PFSK-1 (cell line): ENCODE measurements around the gene NCAPD2. TPM values are rescaled to one million over a fixed set of nuclear protein-coding genes. Genes with fewer than 3 reads are reported as not detected.

ENCODE experiments used
- FOXP2 ChIP-seq: optimal IDR thresholded peaks from 2 replicates; pipeline ENCODE3; 2011; ENCODE audit warnings: borderline replicate concordance, control low read depth, inconsistent platforms; ENCODE audit not compliant: insufficient read depth; ENCODE audit errors: extremely low read length, extremely low read depth
- POLR2AphosphoS5 ChIP-seq: IDR thresholded peaks from 2 replicates; pipeline ENCODE4 v1.6.1; 2012; ENCODE audit warnings: low read depth, mild to moderate bottlenecking, control low read depth, low read length, moderate library complexity
- SIN3A ChIP-seq: IDR thresholded peaks from 2 replicates; pipeline ENCODE4 v1.6.1; 2012; ENCODE audit warnings: mild to moderate bottlenecking, low read length, moderate library complexity, borderline replicate concordance; ENCODE audit not compliant: insufficient read depth
- TAF1 ChIP-seq: IDR thresholded peaks from 2 replicates; pipeline ENCODE4 v1.6.1; 2012; ENCODE audit warnings: low read length, control low read depth, borderline replicate concordance; ENCODE audit not compliant: insufficient read depth
- polyA plus RNA-seq: library from polyadenylated mRNA; unstranded; fragments of >200 nt; gene quantifications from one replicate; pipeline ENCODE4 v1.2.1, GENCODE V29; 2012; ENCODE audit warnings: low read depth, missing spikeins; ENCODE audit not compliant: insufficient read length
- TF ChIP-seq, protein P1 (sequence below), 2 experiments: IDR thresholded peaks; 2 replicates each; pipeline versions ENCODE4 v1.6.1 to v1.8.0; 2011 to 2012; ENCODE audit warnings: low read depth in 2 of 2, low read length in 2 of 2, control low read depth in 1 of 2, inconsistent platforms in 1 of 2, mild to moderate bottlenecking in 1 of 2, moderate library complexity in 1 of 2; ENCODE audit not compliant: insufficient read depth in 1 of 2

Gene NCAPD2, protein sequence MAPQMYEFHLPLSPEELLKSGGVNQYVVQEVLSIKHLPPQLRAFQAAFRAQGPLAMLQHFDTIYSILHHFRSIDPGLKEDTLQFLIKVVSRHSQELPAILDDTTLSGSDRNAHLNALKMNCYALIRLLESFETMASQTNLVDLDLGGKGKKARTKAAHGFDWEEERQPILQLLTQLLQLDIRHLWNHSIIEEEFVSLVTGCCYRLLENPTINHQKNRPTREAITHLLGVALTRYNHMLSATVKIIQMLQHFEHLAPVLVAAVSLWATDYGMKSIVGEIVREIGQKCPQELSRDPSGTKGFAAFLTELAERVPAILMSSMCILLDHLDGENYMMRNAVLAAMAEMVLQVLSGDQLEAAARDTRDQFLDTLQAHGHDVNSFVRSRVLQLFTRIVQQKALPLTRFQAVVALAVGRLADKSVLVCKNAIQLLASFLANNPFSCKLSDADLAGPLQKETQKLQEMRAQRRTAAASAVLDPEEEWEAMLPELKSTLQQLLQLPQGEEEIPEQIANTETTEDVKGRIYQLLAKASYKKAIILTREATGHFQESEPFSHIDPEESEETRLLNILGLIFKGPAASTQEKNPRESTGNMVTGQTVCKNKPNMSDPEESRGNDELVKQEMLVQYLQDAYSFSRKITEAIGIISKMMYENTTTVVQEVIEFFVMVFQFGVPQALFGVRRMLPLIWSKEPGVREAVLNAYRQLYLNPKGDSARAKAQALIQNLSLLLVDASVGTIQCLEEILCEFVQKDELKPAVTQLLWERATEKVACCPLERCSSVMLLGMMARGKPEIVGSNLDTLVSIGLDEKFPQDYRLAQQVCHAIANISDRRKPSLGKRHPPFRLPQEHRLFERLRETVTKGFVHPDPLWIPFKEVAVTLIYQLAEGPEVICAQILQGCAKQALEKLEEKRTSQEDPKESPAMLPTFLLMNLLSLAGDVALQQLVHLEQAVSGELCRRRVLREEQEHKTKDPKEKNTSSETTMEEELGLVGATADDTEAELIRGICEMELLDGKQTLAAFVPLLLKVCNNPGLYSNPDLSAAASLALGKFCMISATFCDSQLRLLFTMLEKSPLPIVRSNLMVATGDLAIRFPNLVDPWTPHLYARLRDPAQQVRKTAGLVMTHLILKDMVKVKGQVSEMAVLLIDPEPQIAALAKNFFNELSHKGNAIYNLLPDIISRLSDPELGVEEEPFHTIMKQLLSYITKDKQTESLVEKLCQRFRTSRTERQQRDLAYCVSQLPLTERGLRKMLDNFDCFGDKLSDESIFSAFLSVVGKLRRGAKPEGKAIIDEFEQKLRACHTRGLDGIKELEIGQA (N-terminal part only)
- polyA plus RNA-seq, result 43.1 TPM

- TF ChIP-seq POLR2AphosphoS5 (peak; percentile 75), SIN3A (peak; percentile 92; the same call in 1 of the 2 replicates), FOXP2 (no peak), TAF1 (0 out of 2 replicates have a peak, but pooled peaks have one; percentile 7)
- TF ChIP-seq, protein P1, sequence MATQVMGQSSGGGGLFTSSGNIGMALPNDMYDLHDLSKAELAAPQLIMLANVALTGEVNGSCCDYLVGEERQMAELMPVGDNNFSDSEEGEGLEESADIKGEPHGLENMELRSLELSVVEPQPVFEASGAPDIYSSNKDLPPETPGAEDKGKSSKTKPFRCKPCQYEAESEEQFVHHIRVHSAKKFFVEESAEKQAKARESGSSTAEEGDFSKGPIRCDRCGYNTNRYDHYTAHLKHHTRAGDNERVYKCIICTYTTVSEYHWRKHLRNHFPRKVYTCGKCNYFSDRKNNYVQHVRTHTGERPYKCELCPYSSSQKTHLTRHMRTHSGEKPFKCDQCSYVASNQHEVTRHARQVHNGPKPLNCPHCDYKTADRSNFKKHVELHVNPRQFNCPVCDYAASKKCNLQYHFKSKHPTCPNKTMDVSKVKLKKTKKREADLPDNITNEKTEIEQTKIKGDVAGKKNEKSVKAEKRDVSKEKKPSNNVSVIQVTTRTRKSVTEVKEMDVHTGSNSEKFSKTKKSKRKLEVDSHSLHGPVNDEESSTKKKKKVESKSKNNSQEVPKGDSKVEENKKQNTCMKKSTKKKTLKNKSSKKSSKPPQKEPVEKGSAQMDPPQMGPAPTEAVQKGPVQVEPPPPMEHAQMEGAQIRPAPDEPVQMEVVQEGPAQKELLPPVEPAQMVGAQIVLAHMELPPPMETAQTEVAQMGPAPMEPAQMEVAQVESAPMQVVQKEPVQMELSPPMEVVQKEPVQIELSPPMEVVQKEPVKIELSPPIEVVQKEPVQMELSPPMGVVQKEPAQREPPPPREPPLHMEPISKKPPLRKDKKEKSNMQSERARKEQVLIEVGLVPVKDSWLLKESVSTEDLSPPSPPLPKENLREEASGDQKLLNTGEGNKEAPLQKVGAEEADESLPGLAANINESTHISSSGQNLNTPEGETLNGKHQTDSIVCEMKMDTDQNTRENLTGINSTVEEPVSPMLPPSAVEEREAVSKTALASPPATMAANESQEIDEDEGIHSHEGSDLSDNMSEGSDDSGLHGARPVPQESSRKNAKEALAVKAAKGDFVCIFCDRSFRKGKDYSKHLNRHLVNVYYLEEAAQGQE (IDR thresholded peaks at IDR 0.05; ENCODE audit: insufficient read depth in 1 of 2, low read depth in 2 of 2, low read length in 2 of 2), result no peak
These were observed at the start of gene NCAPD2 for GRCh38 chr12:6493497-6494257. TSS of gene NCAPD2 (plus strand) at chr12:6494102. CDS start at chr12:6495099, 997 bp downstream.

DNA sequence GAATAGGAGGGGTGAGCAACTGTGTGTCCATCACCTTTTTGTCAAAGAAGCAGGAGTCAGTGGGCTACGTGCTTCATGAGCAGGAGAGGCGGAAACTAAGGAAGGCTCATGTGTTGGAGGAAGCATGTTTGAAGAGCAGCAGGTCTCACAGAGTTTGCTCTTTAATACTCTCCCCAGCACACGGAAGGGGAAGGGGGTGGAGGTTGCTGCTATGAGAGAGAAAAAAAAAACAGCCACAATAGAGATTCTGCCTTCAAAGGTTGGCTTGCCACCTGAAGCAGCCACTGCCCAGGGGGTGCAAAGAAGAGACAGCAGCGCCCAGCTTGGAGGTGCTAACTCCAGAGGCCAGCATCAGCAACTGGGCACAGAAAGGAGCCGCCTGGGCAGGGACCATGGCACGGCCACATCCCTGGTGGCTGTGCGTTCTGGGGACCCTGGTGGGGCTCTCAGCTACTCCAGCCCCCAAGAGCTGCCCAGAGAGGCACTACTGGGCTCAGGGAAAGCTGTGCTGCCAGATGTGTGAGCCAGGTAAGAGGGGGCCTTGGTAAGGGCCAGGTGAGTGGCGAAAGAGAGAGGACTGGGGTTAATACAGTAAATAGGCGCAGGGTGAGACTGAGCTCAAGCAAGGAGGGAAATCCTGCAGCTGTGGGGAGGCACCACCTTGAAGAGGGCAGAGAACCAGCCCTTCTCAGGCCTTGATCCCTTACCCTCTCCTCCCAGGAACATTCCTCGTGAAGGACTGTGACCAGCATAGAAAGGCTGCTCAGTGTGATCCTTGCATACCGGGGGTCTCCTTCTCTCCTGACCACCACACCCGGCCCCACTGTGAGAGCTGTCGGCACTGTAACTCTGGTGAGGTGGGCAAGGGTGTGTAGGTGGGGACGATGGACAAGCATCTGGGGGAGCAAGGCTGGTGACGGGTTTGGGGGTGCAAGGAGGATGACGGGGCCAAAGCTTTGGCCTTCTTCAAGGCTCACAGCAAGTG, 48.9 kb upstream of the NCAPD2 start, which contains the start of gene CD27:
Gene CD27 (plus strand): TSS at position 252 of the 985 bp plus-strand sequence. CDS start 141 bp downstream, at position 393.
- TF ChIP-seq TAF1 (no peak), FOXP2 (no peak), SIN3A (no peak), POLR2AphosphoS5 (no peak)
- TF ChIP-seq, protein P1 (IDR thresholded peaks at IDR 0.05; ENCODE audit: insufficient read depth in 1 of 2, low read depth in 2 of 2, low read length in 2 of 2), result no peak

DNA sequence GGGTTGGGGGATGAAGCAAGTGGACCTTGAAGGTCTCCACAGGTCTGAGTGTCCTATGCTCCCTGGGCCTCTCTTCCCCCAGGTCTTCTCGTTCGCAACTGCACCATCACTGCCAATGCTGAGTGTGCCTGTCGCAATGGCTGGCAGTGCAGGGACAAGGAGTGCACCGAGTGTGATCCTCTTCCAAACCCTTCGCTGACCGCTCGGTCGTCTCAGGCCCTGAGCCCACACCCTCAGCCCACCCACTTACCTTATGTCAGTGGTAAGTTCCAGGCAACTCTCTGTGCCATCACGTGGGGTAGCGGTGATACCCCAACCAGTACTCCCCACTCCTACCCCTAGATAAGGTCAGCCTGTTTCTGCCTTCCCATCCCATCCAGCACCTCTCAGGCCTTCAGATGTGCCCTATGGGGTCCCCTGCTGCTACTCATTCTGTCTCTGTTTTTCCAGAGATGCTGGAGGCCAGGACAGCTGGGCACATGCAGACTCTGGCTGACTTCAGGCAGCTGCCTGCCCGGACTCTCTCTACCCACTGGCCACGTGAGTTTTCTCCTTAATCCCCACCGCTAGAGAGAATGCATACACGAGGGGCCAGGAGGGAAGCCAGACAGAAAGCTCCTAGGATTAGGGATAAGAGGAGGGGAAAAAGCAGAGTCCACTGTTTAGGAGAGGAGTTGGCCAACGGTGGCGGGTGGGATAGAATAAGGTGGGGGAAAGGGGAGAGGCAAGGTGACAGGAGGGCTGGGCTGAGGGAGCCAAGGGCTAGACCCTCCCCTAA, 43.6 kb upstream of the NCAPD2 start:
- no peak for TF ChIP-seq FOXP2
- TF ChIP-seq TAF1, result no peak
- no peak for TF ChIP-seq POLR2AphosphoS5
- TF ChIP-seq, protein P1 (IDR thresholded peaks at IDR 0.05; ENCODE audit: insufficient read depth in 1 of 2, low read depth in 2 of 2, low read length in 2 of 2), result no peak
- TF ChIP-seq SIN3A, result no peak
